Peyer's patch (tissue), 4 donors: ENCODE data around the gene F2. TPM values are rescaled to one million over a fixed set of nuclear protein-coding genes. Genes with fewer than 3 reads are reported as not detected.

Experiments
- DNase-seq, 3 donors: peaks; one replicate each; pipeline ENCODE4 v3.0.0-alpha.2; 2017 to 2019
- H3K27ac ChIP-seq, 4 donors: fragments of 200-600 bp; sonication (generic); one replicate each; pipeline ENCODE4 v1.5.1; 2016 to 2019
- H3K27me3 ChIP-seq, 2 donors: fragments of 200-600 bp; sonication (generic); one replicate each; pipeline ENCODE4 v1.5.1; 2019
- H3K36me3 ChIP-seq, 3 donors: fragments of 200-600 bp; sonication (generic); one replicate each; pipeline ENCODE4 v1.5.1; 2016 to 2019
- H3K4me1 ChIP-seq, 4 donors: fragments of 200-600 bp; sonication (generic); one replicate each; pipeline ENCODE4 v1.5.1; 2016 to 2019
- H3K4me3 ChIP-seq, 4 donors: fragments of 200-600 bp; sonication (generic); 1 replicate in 3 of 4; 2 replicates in 1 of 4; pipeline ENCODE4 v1.5.1; 2016 to 2019; ENCODE audit warnings: mild to moderate bottlenecking in 1 of 4
- H3K9me3 ChIP-seq, 4 donors: fragments of 200-600 bp; sonication (generic); one replicate each; pipeline ENCODE4 v1.5.1; 2016 to 2019; ENCODE audit warnings: mild to moderate bottlenecking in 1 of 4
- POLR2A ChIP-seq, 2 donors: fragments of 450-650 bp; IDR thresholded peaks; one replicate each; pipeline ENCODE4 v1.5.1; 2017; ENCODE audit warnings: antibody characterized with exemption in 2 of 2, mild to moderate bottlenecking in 2 of 2, moderate library complexity in 2 of 2
- total RNA-seq, 4 donors: library from RNA; depleted of rRNA; stranded (reverse); fragments of >200 nt; gene quantifications; one replicate each; pipeline ENCODE4 v1.1.0, GENCODE V29; 2016
- TF ChIP-seq, protein P1 (sequence below), 6 experiments: fragments of 450-650 bp in 4 of 6; fragments of 200-600 bp in 2 of 6; sonication (generic) in 1 of 6; IDR thresholded peaks; one replicate each; pipeline ENCODE4 v1.5.1; 2017 to 2019; ENCODE audit warnings: antibody characterized with exemption in 6 of 6, mild to moderate bottlenecking in 3 of 6, moderate library complexity in 1 of 6

The F2 gene
- total RNA-seq, 4 donors from 2014 or later = 0.53 TPM; not detected in 3

DNA sequence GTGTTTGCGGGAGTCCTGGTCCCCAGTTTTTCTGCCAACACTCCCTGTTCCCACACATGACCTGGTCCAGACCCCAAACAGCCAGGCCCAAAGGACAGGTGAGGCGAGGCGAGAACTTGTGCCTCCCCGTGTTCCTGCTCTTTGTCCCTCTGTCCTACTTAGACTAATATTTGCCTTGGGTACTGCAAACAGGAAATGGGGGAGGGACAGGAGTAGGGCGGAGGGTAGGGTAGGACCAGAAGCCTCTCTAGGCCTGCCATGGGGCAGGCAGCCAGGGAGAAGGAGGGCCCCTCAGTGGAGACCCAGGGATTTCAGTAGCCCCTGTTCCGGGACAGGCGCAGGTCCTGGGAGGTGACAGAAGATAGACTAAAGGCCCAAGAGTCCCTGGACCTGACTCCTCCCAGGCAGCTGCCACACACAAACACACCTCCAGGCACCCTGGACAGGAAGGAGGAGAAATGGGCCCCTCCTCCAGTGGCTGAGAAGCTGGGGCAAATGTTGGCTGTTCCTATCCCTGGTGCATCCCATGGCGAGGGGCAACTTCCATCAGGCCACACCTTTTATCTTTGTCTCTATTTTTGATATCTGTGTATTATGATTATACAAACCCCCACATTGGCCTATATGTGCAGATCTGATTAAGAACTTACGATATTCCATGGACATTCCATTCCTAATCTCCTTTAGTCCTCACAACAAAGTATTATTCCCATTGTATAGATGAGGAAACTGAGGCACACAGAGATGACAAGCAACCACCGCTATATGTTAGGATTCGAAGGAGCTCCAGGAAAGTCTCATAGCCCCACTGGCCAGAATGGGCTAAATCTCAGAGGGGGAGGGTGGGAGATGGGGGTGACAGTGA lies 626 bp upstream of the F2 start:
- no peak for DNase-seq
- Histone ChIP-seq H3K4me3 (no peak overlapping the region), H3K9me3 (no peaks in the 10 kb centered on the region), H3K27ac (peak overlapping the region in 1 of 4 donors; percentile 35), H3K27me3 (no peaks in the 10 kb centered on the region), H3K36me3 (no peaks in the 10 kb centered on the region), H3K4me1 (no peaks in the 10 kb centered on the region)
- TF ChIP-seq, protein P1, sequence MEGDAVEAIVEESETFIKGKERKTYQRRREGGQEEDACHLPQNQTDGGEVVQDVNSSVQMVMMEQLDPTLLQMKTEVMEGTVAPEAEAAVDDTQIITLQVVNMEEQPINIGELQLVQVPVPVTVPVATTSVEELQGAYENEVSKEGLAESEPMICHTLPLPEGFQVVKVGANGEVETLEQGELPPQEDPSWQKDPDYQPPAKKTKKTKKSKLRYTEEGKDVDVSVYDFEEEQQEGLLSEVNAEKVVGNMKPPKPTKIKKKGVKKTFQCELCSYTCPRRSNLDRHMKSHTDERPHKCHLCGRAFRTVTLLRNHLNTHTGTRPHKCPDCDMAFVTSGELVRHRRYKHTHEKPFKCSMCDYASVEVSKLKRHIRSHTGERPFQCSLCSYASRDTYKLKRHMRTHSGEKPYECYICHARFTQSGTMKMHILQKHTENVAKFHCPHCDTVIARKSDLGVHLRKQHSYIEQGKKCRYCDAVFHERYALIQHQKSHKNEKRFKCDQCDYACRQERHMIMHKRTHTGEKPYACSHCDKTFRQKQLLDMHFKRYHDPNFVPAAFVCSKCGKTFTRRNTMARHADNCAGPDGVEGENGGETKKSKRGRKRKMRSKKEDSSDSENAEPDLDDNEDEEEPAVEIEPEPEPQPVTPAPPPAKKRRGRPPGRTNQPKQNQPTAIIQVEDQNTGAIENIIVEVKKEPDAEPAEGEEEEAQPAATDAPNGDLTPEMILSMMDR (IDR thresholded peaks at IDR 0.05) = no peak
- no peak for TF ChIP-seq POLR2A (IDR thresholded peaks at IDR 0.05)

DNA sequence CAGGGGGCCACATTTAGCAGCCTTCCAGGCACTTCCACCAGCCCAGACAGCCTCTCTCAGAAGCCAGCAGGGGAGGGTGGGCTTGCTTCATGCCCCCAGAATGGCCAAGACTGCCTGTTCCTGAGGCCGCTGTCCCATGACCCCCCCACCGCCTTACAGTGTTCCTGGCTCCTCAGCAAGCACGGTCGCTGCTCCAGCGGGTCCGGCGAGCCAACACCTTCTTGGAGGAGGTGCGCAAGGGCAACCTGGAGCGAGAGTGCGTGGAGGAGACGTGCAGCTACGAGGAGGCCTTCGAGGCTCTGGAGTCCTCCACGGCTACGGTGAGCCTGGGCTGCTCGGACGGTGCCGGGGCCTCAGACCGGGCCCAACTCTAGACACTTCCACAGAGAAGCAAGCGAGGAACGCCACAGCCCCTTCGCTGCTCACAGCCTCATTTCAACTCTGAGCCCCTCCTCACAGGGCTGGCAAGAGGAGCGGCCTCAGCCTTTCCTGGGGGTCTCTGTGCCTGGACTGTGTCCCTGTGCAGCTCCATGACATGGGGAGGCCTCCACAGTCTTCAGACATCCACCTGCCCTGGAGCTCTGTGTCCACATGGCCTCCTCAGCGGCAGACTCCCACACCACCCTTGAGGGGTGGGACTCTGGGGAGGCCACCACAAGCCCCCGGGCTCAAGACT lies 668 bp downstream of the F2 start:
- Histone ChIP-seq H3K4me3 (peak overlapping the region in 1 of 4 donors; percentile 21), H3K36me3 (no peaks in the 10 kb centered on the region)
- TF ChIP-seq, protein P1 (IDR thresholded peaks at IDR 0.05) = no peak
- TF ChIP-seq POLR2A (IDR thresholded peaks at IDR 0.05) = no peak

DNA sequence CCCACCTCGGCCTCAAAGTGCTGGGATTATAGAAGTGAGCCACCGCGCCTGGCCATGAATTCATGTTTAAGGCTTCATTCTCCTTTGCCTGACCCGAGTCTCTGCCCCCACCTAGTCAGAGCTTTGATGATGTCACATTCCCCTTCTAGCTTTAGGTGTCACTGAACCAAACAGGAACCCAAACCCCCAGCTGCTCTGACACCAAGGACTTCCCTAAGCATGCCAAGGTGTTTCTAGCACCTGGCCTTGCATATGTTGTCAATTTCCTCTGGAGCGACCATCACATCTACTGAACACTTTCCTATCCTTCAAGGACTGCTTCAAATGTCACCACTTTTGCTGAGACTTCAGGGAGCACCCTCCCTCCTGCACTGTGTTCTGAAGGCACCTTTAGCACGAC lies 2.3 kb downstream of the F2 start:
- TF ChIP-seq, protein P1 (IDR thresholded peaks at IDR 0.05) = no peak
- no peak for TF ChIP-seq POLR2A (IDR thresholded peaks at IDR 0.05)
- H3K4me1 ChIP-seq = no peaks in the 10 kb centered on the region
- no peaks in the 10 kb centered on the region for H3K9me3 ChIP-seq
- H3K36me3 ChIP-seq = no peaks in the 10 kb centered on the region
- no peaks in the 10 kb centered on the region for H3K27me3 ChIP-seq
- no peak overlapping the region for H3K4me3 ChIP-seq
- no peak for DNase-seq
- H3K27ac ChIP-seq = no peak overlapping the region

More for the DNA sequence above, 668 bp downstream of the F2 start:
- Histone ChIP-seq H3K27ac (no peak overlapping the region), H3K27me3 (no peaks in the 10 kb centered on the region), H3K9me3 (no peaks in the 10 kb centered on the region), H3K4me1 (no peaks in the 10 kb centered on the region)
- no peak for DNase-seq

DNA sequence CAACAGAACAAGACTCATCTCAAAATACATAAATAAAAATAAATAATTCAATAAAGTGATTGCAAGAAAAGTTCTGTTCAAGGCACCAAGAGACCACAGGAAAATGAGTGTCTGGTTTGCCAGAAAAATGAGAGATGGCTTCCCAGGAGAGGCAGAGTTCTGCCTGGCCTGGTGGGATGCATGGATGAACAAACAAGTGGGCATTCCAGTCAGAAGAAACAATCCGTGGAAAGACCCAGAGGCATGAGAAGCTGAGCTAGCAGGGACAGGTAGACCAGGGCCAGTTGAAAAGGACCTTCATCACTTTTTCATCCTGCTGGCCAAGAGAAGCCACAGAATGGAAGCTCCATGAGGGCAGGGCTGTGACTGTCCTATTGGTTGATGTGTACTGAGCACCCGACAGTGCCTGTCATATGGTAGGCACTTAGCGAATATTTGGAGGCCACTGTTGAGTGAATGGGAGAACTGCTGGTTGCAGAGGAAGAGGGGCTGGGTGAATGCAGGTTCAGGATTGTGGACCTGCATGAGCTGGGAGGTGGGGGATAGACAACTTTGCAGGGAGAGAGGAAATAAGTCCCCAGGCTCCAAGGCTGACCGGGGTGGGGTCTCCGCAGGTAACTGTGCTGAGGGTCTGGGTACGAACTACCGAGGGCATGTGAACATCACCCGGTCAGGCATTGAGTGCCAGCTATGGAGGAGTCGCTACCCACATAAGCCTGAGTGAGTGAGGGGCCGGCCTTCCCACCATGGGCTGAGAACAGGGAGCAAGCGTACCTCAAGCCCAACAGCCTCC lies 3.7 kb downstream of the F2 start:
- TF ChIP-seq, protein P1 (IDR thresholded peaks at IDR 0.05) = no peak
- no peak for TF ChIP-seq POLR2A (IDR thresholded peaks at IDR 0.05)
- Histone ChIP-seq H3K27ac (no peak overlapping the region), H3K4me3 (no peak overlapping the region), H3K27me3 (no peaks in the 10 kb centered on the region), H3K9me3 (no peaks in the 10 kb centered on the region), H3K36me3 (no peaks in the 10 kb centered on the region), H3K4me1 (no peaks in the 10 kb centered on the region)
- DNase-seq = no peak

DNA sequence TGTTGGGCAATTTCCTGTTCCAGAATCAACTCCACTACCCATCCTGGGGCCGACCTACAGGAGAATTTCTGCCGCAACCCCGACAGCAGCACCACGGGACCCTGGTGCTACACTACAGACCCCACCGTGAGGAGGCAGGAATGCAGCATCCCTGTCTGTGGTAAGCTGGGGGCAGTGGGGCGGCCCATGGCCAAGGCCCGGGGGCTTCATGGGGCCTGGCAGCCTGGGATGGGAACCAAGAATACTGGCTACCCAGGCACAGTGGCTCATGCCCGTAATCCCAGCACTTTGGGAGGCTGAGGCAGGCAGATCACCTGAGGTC lies 4.3 kb downstream of the F2 start:
- H3K36me3 ChIP-seq = no peaks in the 10 kb centered on the region
- TF ChIP-seq POLR2A (IDR thresholded peaks at IDR 0.05) = no peak
- TF ChIP-seq, protein P1 (IDR thresholded peaks at IDR 0.05) = no peak
- no peak overlapping the region for H3K4me3 ChIP-seq
- no peaks in the 10 kb centered on the region for H3K27me3 ChIP-seq
- H3K9me3 ChIP-seq = no peaks in the 10 kb centered on the region
- no peaks in the 10 kb centered on the region for H3K4me1 ChIP-seq
- no peak overlapping the region for H3K27ac ChIP-seq
- no peak for DNase-seq
